Tibial nerve (tissue), 4 donors: ENCODE results near the gene MAFG. TPM values are rescaled to one million over a fixed set of nuclear protein-coding genes. Genes with fewer than 3 reads are reported as not detected.
A peak's percentile ranks its signal among the peaks of the same experiment; 100 is the strongest.

Experiments
- DNase-seq, 2 donors: peaks; one replicate each; pipeline ENCODE4 v3.0.0-alpha.2; 2019; ENCODE audit warnings: low spot score in 2 of 2
- H3K27ac ChIP-seq, 4 donors: fragments of 200-600 bp; sonication (generic) in 3 of 4; one replicate each; pipeline ENCODE4 v1.5.1; 2017 to 2019; ENCODE audit warnings: mild to moderate bottlenecking in 1 of 4
- H3K27me3 ChIP-seq, 2 donors: fragments of 200-600 bp; sonication (generic) in 1 of 2; one replicate each; pipeline versions ENCODE4 v1.5.1 to v1.6.0; 2017 to 2019
- H3K36me3 ChIP-seq, 3 donors: fragments of 200-600 bp; sonication (generic); one replicate each; pipeline ENCODE4 v1.5.1; 2018 to 2019
- H3K4me1 ChIP-seq, 4 donors: fragments of 200-600 bp; sonication (generic) in 3 of 4; one replicate each; pipeline ENCODE4 v1.5.1; 2017 to 2019
- H3K4me3 ChIP-seq, 4 donors: fragments of 200-600 bp; sonication (generic) in 3 of 4; one replicate each; pipeline ENCODE4 v1.5.1; 2017 to 2019; ENCODE audit warnings: mild to moderate bottlenecking in 1 of 4, moderate library complexity in 1 of 4
- H3K9me3 ChIP-seq, 4 donors: fragments of 200-600 bp; sonication (generic) in 3 of 4; one replicate each; pipeline ENCODE4 v1.5.1; 2017 to 2019
- CTCF ChIP-seq, 5 experiments: fragments of 200-600 bp in 3 of 5; fragments of 450-650 bp in 2 of 5; sonication (generic) in 3 of 5; IDR thresholded peaks; one replicate each; pipeline ENCODE4 v1.5.1; 2016 to 2019; ENCODE audit warnings: antibody characterized with exemption in 5 of 5, mild to moderate bottlenecking in 3 of 5, moderate library complexity in 2 of 5
- EP300 ChIP-seq, 2 donors: sonication (generic); formaldehyde crosslinking; IDR thresholded peaks; one replicate each; pipeline ENCODE4 v1.6.1; 2017; ENCODE audit warnings: antibody characterized with exemption in 2 of 2, mild to moderate bottlenecking in 1 of 2
- POLR2A ChIP-seq, 2 donors: fragments of 450-650 bp; IDR thresholded peaks; one replicate each; pipeline ENCODE4 v1.6.1; 2017; ENCODE audit warnings: antibody characterized with exemption in 2 of 2, mild to moderate bottlenecking in 2 of 2, moderate library complexity in 2 of 2
- WGBS, 2 donors: methylation state at CpG; one replicate each; pipeline ENCODE4 v1.1.5; 2018; 5-methylcytosine and 5-hydroxymethylcytosine counted together
- total RNA-seq, 4 donors: library from RNA; depleted of rRNA; stranded (reverse); fragments of >200 nt; gene quantifications; one replicate each; pipeline ENCODE4 v1.1.0, GENCODE V29; 2016

Gene MAFG
- total RNA-seq, 4 donors from 2014 or later: 17.9 to 25.5 (median 22.5) TPM

DNA sequence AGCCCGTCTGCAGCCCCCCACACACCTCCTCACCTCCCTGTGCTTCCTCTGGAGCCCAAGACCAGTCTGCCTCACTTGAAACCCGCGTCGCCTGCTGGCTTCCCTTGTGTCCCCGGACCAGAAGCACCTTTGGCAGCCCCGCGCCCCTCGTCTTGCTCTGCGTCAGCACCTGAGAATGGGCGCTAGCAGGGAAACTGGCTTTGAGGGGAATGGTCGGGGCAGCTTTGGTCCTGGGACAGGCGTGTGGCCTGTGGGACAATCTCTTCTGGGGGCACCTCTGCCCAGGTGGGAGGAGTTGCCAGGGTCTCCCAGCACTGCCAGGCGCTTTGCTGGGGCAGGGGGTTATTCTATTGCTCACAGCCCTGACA lies 3.6 kb upstream of the MAFG start:
- peaks cover 0 to 21% (median 13%) of the 10 kb centered on the region in 4 donors for H3K4me1 ChIP-seq
- 73 to 80% methylated on average over 12 to 13 of the region's 13 CpGs for WGBS, 2 donors
- peaks cover 0 to 10% of the 10 kb centered on the region in 2 donors for H3K27me3 ChIP-seq
- no peak for DNase-seq
- no peaks in the 10 kb centered on the region for H3K36me3 ChIP-seq
- no peak for TF ChIP-seq CTCF (IDR thresholded peaks at IDR 0.05)
- TF ChIP-seq EP300 (IDR thresholded peaks at IDR 0.05): no peak
- no peak for TF ChIP-seq POLR2A (IDR thresholded peaks at IDR 0.05)
- H3K9me3 ChIP-seq: no peaks in the 10 kb centered on the region
- H3K27ac ChIP-seq: no peak overlapping the region
- no peak overlapping the region for H3K4me3 ChIP-seq

DNA sequence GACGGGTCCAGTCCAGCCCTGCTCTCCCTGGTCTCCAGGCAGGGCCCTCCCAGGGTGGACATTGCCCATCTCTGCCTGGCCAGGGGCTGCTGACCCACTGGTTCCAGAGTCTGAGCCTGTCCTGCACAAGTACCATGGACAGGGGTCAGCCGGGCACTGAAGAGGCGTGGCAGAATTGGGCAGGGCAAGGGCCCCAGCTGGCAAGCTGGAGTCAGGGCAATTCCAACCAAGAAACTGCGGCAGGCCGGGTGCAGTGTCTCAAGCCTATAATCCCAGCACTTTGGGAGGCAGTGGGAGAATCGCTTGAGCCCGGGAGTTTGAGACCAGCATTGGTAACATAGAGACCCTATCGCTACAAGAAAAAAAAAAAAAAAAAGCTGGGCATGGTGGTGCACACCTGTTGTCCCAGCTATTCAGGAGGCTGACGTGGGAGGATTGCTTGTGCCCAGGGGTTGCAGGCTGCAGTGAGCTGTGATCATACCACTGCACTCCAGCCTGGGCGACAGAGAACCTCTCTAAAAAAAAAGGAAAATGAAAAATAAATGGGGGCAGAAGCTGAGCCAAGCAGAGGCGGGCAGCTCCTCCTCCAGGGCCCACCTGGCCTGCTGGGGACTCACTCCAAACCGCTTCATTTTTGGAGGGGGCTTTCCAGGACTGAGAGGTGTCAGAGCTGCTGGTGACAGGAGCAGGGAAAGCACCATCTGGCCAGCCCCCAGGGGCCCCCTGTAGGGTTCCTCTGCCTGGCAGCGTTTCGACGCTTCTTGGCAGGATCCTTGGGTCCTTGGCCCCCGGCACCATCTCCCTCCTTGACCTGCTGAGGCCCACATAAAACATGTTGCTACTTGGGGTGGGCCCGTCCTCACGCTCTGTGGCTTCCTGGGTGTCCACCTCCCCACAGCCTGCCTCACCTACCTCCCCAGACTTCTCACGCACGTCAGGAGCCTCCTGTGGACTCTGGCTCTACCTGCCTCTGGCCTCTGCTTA lies 2.9 kb upstream of the MAFG start:
- H3K4me3 ChIP-seq: no peak overlapping the region
- WGBS, 2 donors: 70 to 74% methylated on average over 19 to 20 of the region's 20 CpGs
- peaks cover 0 to 3% of the 10 kb centered on the region in 2 donors for H3K27me3 ChIP-seq
- H3K36me3 ChIP-seq: no peaks in the 10 kb centered on the region
- H3K27ac ChIP-seq: no peak overlapping the region
- no peaks in the 10 kb centered on the region for H3K9me3 ChIP-seq
- DNase-seq: no peak
- H3K4me1 ChIP-seq: peaks cover 0 to 28% (median 15%) of the 10 kb centered on the region in 4 donors
- TF ChIP-seq CTCF (IDR thresholded peaks at IDR 0.05) (no peak), POLR2A (IDR thresholded peaks at IDR 0.05) (no peak), EP300 (IDR thresholded peaks at IDR 0.05) (no peak)

- peaks cover 0 to 38% (median 25%) of the 10 kb centered on the region in 4 donors for H3K4me1 ChIP-seq
- H3K9me3 ChIP-seq: no peaks in the 10 kb centered on the region
- H3K27me3 ChIP-seq: peaks cover 0 to 3% of the 10 kb centered on the region in 2 donors
- H3K4me3 ChIP-seq: no peak overlapping the region
- no peak for DNase-seq
- no peak overlapping the region for H3K27ac ChIP-seq
- no peaks in the 10 kb centered on the region for H3K36me3 ChIP-seq
- TF ChIP-seq POLR2A (IDR thresholded peaks at IDR 0.05): no peak
- no peak for TF ChIP-seq EP300 (IDR thresholded peaks at IDR 0.05)
- TF ChIP-seq CTCF (IDR thresholded peaks at IDR 0.05): no peak
- WGBS, 2 donors: 83 to 94% methylated on average over 21 to 31 of the region's 31 CpGs
Observed at GRCh38 chr17:81929253-81930141, 2.0 kb upstream of the MAFG start.

GRCh38 chr17:81928544-81929252 lies 1.2 kb upstream of the MAFG start:
- no peaks in the 10 kb centered on the region for H3K9me3 ChIP-seq
- TF ChIP-seq EP300 (IDR thresholded peaks at IDR 0.05) (no peak), POLR2A (IDR thresholded peaks at IDR 0.05) (no peak)
- peak overlapping the region in 3 of 4 donors; percentile 15 to 100 (median 57) for H3K4me3 ChIP-seq
- peaks cover 0 to 46% (median 31%) of the 10 kb centered on the region in 4 donors for H3K4me1 ChIP-seq
- peaks cover 0 to 3% of the 10 kb centered on the region in 2 donors for H3K27me3 ChIP-seq
- H3K27ac ChIP-seq: peak overlapping the region in 1 of 4 donors; percentile 21
- no peaks in the 10 kb centered on the region for H3K36me3 ChIP-seq
- 36 to 41% methylated on average over 28 to 29 of the region's 44 CpGs for WGBS, 2 donors
- no peak for DNase-seq

DNA sequence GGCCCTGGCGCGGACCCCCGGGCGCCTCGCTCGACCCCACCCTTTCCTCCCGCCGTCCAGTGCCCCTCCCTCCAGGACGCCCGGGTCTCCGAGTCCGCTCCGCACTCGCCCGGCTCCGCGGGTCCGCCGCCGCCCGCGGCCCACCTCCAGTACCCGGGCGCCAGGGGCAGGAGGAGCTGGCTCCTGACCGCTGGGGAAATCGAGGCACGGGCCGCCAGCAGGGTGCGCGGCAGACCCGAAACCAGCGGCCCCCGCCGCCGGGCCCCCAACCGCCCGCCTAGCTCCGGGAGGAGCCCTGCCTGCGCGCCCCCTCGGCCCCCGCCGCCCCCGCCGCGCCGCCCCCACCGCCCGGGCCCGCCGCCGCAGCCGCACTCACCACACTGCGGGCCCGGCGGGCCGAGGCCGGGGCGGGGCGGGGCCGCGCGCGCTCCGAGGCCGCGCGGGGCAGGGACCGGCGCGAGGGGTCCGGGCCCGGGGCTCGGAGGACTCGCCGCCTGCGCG lies 333 bp downstream of the MAFG start:
- H3K4me3 ChIP-seq: peak overlapping the region; percentile 67 to 100 (median 92)
- H3K27me3 ChIP-seq: peaks cover 0 to 3% of the 10 kb centered on the region in 2 donors
- no peaks in the 10 kb centered on the region for H3K9me3 ChIP-seq
- H3K27ac ChIP-seq: peak overlapping the region; percentile 87 to 95 (median 94)
- H3K36me3 ChIP-seq: peaks cover 0 to 8% (median 3%) of the 10 kb centered on the region in 3 donors
- 0% methylated on average over 26 of the region's 78 CpGs; no CpG with 5 or more reads in 1 of the 2 donors for WGBS, 2 donors
- no peak for DNase-seq
- peaks cover 0 to 61% (median 44%) of the 10 kb centered on the region in 4 donors for H3K4me1 ChIP-seq
- TF ChIP-seq CTCF (IDR thresholded peaks at IDR 0.05) (no peak), EP300 (IDR thresholded peaks at IDR 0.05) (no peak), POLR2A (IDR thresholded peaks at IDR 0.05) (no peak)
